Heart right ventricle (tissue), 16 donors: ENCODE results near the gene ZNF333. TPM values are rescaled to one million over a fixed set of nuclear protein-coding genes. Genes with fewer than 3 reads are reported as not detected.

ENCODE experiments used
- ATAC-seq, 8 donors: fragments of 200-7000 bp; cut with Tn5 transposase; one replicate each; pipeline ENCODE4 v1.9.1; 2020; ENCODE audit warnings: mild to moderate bottlenecking in 8 of 8, moderate library complexity in 8 of 8, moderate number of reproducible peaks in 1 of 8
- DNase-seq, 2 donors: peaks; one replicate each; pipeline ENCODE4 v3.0.0-alpha.2; 2020
- H3K27ac ChIP-seq, 10 donors: fragments of 200-600 bp; sonication (generic) in 2 of 10; one replicate each; pipeline versions ENCODE4 v1.5.0 to v1.8.0; 2020 to 2022; ENCODE audit warnings: mild to moderate bottlenecking in 3 of 10
- H3K27me3 ChIP-seq, 7 donors: fragments of 200-600 bp; one replicate each; pipeline ENCODE4 v1.8.0; 2021 to 2022; ENCODE audit warnings: mild to moderate bottlenecking in 2 of 7
- H3K36me3 ChIP-seq, 9 donors: fragments of 200-600 bp; sonication (generic) in 1 of 9; one replicate each; pipeline versions ENCODE4 v1.5.0 to v1.8.0; 2020 to 2022; ENCODE audit warnings: mild to moderate bottlenecking in 2 of 9
- H3K4me1 ChIP-seq, 9 donors: fragments of 200-600 bp; sonication (generic) in 1 of 9; one replicate each; pipeline versions ENCODE4 v1.5.0 to v1.8.0; 2020 to 2022; ENCODE audit warnings: mild to moderate bottlenecking in 4 of 9
- H3K4me3 ChIP-seq, 10 donors: fragments of 200-600 bp; sonication (generic) in 2 of 10; one replicate each; pipeline versions ENCODE4 v1.5.0 to v1.8.0; 2020 to 2022; ENCODE audit warnings: mild to moderate bottlenecking in 7 of 10, moderate library complexity in 2 of 10
- H3K9me3 ChIP-seq, 11 donors: fragments of 200-600 bp in 10 of 11; sonication (generic) in 2 of 11; one replicate each; pipeline versions ENCODE4 v1.5.0 to v1.8.0; 2013 to 2022; ENCODE audit warnings: mild to moderate bottlenecking in 2 of 11, control low read depth in 1 of 11, moderate library complexity in 1 of 11
- WGBS, 2 donors: extraction: QIAGEN DNeasy Blood & Tissue Kit; methylation state at CpG; one replicate each; pipeline ENCODE4 v1.1.7; 2013; ENCODE audit warnings: inconsistent platforms in 1 of 2; 5-methylcytosine and 5-hydroxymethylcytosine counted together
- intact Hi-C, 10 donors: fragments of 100-400 bp; cut with DNase I; formaldehyde crosslinking; loops; one replicate each; pipeline versions ENCODE4 v1.11.1 to v1.14.2; 2022
- polyA plus RNA-seq, 2 donors: library from polyadenylated mRNA; stranded (reverse); fragments of 200-250 nt; gene quantifications; one replicate each; pipeline ENCODE4 v1.2.3, GENCODE V29; 2013
- total RNA-seq, 10 donors: library from RNA; stranded (reverse); fragmentation: NEBNext Ultra II Directional in 3 of 10; extraction: Animal tissue kit (Norgen Biotek cat#: 25700) in 3 of 10; gene quantifications; one replicate each; pipeline versions ENCODE4 v1.2.1 to v1.2.4, GENCODE V29; 2021 to 2023
- TF ChIP-seq, protein P1 (sequence below), 9 donors: fragments of 200-600 bp; sonication (generic) in 2 of 9; IDR thresholded peaks; one replicate each; pipeline versions ENCODE4 v1.5.0 to v1.8.0; 2021 to 2022; ENCODE audit warnings: antibody characterized with exemption in 9 of 9, mild to moderate bottlenecking in 5 of 9, moderate library complexity in 1 of 9
- donor health status: Arrhythmogenic right ventricular cardiomyopathy.
- donor health status: ischemic (EF 13 %, LVEDD 7.1; RV severe dilation, severe dysfunction).
- donor health status: healthy with polysubstance abuse.
- donor health status: DM: no; HTN: yes; CAD: no.
- donor health status: DM: no; HTN: no; CAD: no.
- donor health status: ischemic (EF 25% LVEDD 6.9; RV normal size, moderate dysfunction).
- donor health status: ischemic (EF 25% LVEDD 5.7; RV mildly dilated, moderate dysfunction).
- donor health status: healthy.
- donor health status: DM: yes; HTN: yes; CAD: no.
- donor health status: Ischemic cardiomyopathy.
- donor health status: ischemic (EF 35%, LVEDD 5.7; RV mildly dilated, moderate dysfunction).
- donor health status: nonischemic (EF 11% LVEDD 7.7; RV severe dilation, severe dysfunction).
- donor health status: DM: yes; HTN: yes; CAD: no.
- donor health status: PGD.
- donor health status: ischemic (EF 29% LVEDD 5.4; RV normal size, mild dysfunction).
- donor health status: nonischemic (EF 23%, LVEDD 6.1; RV moderate dilation, normal function).

ZNF333 gene
- total and polyA plus RNA-seq, 12 donors = 4.2 to 12.8 (median 8.5) TPM

DNA sequence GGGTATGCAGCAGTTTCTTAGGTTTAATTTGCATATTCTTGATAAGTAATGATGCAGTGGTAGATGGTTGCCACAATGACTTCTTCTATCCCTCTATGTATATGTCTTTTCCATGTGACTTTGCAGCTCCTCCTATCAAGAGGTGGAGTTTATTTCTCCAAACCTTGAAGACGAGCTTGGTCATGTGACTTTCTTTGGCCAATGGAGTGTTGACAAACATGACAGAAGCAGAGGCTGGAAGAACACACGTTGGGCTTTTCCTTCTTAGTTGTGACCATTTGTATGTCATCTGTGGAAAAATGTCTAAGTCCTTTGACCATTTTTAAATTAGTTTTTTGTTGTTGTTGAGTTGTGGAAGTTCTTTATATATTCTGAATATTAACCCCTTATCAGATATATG is 32.3 kb downstream of the ZNF333 start:
- TF ChIP-seq, protein P1, sequence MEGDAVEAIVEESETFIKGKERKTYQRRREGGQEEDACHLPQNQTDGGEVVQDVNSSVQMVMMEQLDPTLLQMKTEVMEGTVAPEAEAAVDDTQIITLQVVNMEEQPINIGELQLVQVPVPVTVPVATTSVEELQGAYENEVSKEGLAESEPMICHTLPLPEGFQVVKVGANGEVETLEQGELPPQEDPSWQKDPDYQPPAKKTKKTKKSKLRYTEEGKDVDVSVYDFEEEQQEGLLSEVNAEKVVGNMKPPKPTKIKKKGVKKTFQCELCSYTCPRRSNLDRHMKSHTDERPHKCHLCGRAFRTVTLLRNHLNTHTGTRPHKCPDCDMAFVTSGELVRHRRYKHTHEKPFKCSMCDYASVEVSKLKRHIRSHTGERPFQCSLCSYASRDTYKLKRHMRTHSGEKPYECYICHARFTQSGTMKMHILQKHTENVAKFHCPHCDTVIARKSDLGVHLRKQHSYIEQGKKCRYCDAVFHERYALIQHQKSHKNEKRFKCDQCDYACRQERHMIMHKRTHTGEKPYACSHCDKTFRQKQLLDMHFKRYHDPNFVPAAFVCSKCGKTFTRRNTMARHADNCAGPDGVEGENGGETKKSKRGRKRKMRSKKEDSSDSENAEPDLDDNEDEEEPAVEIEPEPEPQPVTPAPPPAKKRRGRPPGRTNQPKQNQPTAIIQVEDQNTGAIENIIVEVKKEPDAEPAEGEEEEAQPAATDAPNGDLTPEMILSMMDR (IDR thresholded peaks at IDR 0.05) = no peak
- no peak for ATAC-seq
- H3K27ac ChIP-seq = no peak overlapping the region
- no peaks in the 10 kb centered on the region for H3K27me3 ChIP-seq
- H3K4me3 ChIP-seq = no peak overlapping the region
- peaks cover 11 to 100% (median 97%) of the 10 kb centered on the region in 11 donors for H3K9me3 ChIP-seq
- intact Hi-C loops = no loop called here
- no peaks in the 10 kb centered on the region for H3K4me1 ChIP-seq
- H3K36me3 ChIP-seq = peaks cover 11 to 75% (median 56%) of the 10 kb centered on the region in 9 donors
- DNase-seq = no peak
- 86 to 88% methylated on average over 2 of the region's 2 CpGs for WGBS, 2 donors

DNA sequence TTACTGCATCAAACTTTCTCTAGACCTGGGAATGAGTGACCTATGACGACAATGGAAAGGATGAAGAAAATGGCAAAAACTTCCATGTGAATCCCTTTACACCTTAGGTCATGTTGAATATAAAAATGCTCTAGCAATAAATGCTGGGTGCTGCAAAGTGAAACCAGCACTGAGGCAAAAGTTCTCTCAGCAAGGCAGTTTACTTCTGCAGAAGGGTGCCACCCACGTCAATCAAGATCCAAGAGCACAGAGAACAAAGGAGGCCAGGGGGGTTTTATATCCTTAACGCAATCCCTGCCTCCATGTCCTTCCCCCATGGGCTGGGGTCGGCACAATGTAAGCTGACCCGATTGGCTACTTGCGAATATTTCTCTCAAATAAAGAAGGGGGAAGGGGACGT is 38.7 kb downstream of the ZNF333 start:
- 72 to 74% methylated on average over 7 of the region's 7 CpGs for WGBS, 2 donors
- TF ChIP-seq, protein P1 (IDR thresholded peaks at IDR 0.05) = no peak

DNA sequence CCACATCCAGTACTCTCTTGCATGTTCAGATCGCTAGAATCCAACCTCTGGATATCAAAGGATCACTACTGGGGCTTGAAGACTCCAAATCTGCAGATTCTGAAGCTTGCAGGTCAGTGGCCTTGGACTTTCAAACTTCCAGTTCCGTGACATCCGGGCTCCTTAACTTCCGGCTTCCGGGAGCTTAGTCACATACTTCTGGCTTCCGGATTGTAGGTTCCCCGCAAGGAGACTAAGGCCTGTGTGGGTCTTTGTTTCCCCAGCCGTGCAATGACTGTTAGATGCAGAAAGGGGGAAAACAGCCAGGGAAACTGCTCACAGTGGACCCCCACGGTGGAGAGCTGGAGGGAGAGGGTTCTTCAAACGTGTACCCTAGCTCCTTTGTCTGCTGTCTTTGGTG is 41.4 kb downstream of the ZNF333 start:
- intact Hi-C loops = no loop called here
- Histone ChIP-seq H3K9me3 (peaks cover 0 to 75% (median 34%) of the 10 kb centered on the region in 11 donors), H3K27me3 (no peaks in the 10 kb centered on the region), H3K36me3 (peaks cover 0 to 4% (median 0%) of the 10 kb centered on the region in 9 donors), H3K27ac (no peak overlapping the region), H3K4me1 (no peaks in the 10 kb centered on the region), H3K4me3 (no peak overlapping the region)
- 58 to 64% methylated on average over 10 of the region's 10 CpGs for WGBS, 2 donors
- DNase-seq = no peak
- TF ChIP-seq, protein P1 (IDR thresholded peaks at IDR 0.05) = no peak
- no peak for ATAC-seq

More for the DNA sequence above, 38.7 kb downstream of the ZNF333 start:
- Histone ChIP-seq H3K36me3 (peaks cover 0 to 12% (median 0%) of the 10 kb centered on the region in 9 donors), H3K4me1 (no peaks in the 10 kb centered on the region), H3K9me3 (peaks cover 0 to 96% (median 60%) of the 10 kb centered on the region in 11 donors), H3K27ac (no peak overlapping the region), H3K27me3 (no peaks in the 10 kb centered on the region), H3K4me3 (no peak overlapping the region)
- DNase-seq (no peak), ATAC-seq (no peak)
- intact Hi-C loops = no loop called here

DNA sequence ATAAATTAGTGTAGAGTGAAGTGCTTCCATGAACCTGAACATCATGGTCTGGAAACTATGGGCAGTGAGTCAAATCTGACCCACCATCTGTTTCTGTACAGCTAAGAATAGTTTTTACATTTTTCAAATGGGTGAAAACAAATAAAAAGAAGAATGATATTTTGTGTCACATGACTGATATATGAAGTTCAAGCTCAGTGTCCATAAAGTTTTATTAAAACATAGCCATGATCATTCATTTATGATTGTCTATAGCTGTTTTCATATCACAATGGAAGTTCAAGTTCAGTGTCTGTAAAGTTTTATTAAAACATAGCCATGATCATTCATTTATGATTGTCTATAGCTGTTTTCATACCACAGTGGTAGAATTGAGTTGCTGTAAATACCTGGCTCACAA is 42.7 kb downstream of the ZNF333 start:
- TF ChIP-seq, protein P1 (IDR thresholded peaks at IDR 0.05) = no peak
- Histone ChIP-seq H3K27me3 (no peaks in the 10 kb centered on the region), H3K27ac (no peak overlapping the region), H3K4me1 (no peaks in the 10 kb centered on the region), H3K9me3 (peaks cover 0 to 62% (median 23%) of the 10 kb centered on the region in 11 donors), H3K36me3 (peaks cover 0 to 13% (median 0%) of the 10 kb centered on the region in 9 donors), H3K4me3 (no peak overlapping the region)
- no peak for ATAC-seq
- intact Hi-C loops = no loop called here
- no peak for DNase-seq
